BJ (cell line): ENCODE results near the gene IZUMO4. TPM values are rescaled to one million over a fixed set of nuclear protein-coding genes. Genes with fewer than 3 reads are reported as not detected.

ENCODE experiments used
- CTCF ChIA-PET: fragments of 350-600 bp; formaldehyde crosslinking; extraction: SDS; loops from one replicate; lab custom pipeline; 2021; ENCODE audit warnings: antibody characterized with exemption, inconsistent platforms; lab: Yijun Ruan, JAX
- POLR2A ChIA-PET: fragments of 300-600 bp; sonication (Branson Sonifier 250); formaldehyde crosslinking; extraction: SDS; loops from one replicate; lab custom pipeline; 2021; ENCODE audit warnings: antibody characterized with exemption; lab: Charles Lee
- DNase-seq: peaks from one replicate; pipeline ENCODE4 v3.0.0-alpha.2; 2011; ENCODE audit warnings: low read depth
- H3K27me3 ChIP-seq: 2 replicates; pipeline ENCODE4 v1.6.0; 2011; ENCODE audit warnings: low read length; ENCODE audit not compliant: control insufficient read depth, insufficient read depth
- H3K36me3 ChIP-seq: 2 replicates; pipeline ENCODE4 v1.5.1; 2011; ENCODE audit warnings: low read length; ENCODE audit not compliant: control insufficient read depth, insufficient read depth
- H3K4me3 ChIP-seq: 2 replicates; pipeline ENCODE4 v1.5.1; 2011; ENCODE audit warnings: low read depth, mild to moderate bottlenecking, control low read depth, low read length
- polyA plus RNA-seq: library from polyadenylated mRNA; depleted of rRNA; stranded (reverse); fragments of >200 nt; gene quantifications from 2 replicates; pipeline ENCODE4 v1.2.3, GENCODE V29; 2011
- TF ChIP-seq, protein P1 (sequence below): IDR thresholded peaks from 2 replicates; pipeline ENCODE4 v1.5.1; 2011; ENCODE audit warnings: low read depth, mild to moderate bottlenecking, control low read depth, inconsistent platforms, low read length, moderate library complexity; ENCODE audit not compliant: insufficient read depth

IZUMO4 gene
- polyA plus RNA-seq, 1 experiment = 1.3 TPM

- no peak for DNase-seq
- Histone ChIP-seq H3K27me3 (no peaks in the 10 kb centered on the region), H3K4me3 (no peak overlapping the region), H3K36me3 (peaks cover 61% of the 10 kb centered on the region)
- TF ChIP-seq, protein P1, sequence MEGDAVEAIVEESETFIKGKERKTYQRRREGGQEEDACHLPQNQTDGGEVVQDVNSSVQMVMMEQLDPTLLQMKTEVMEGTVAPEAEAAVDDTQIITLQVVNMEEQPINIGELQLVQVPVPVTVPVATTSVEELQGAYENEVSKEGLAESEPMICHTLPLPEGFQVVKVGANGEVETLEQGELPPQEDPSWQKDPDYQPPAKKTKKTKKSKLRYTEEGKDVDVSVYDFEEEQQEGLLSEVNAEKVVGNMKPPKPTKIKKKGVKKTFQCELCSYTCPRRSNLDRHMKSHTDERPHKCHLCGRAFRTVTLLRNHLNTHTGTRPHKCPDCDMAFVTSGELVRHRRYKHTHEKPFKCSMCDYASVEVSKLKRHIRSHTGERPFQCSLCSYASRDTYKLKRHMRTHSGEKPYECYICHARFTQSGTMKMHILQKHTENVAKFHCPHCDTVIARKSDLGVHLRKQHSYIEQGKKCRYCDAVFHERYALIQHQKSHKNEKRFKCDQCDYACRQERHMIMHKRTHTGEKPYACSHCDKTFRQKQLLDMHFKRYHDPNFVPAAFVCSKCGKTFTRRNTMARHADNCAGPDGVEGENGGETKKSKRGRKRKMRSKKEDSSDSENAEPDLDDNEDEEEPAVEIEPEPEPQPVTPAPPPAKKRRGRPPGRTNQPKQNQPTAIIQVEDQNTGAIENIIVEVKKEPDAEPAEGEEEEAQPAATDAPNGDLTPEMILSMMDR = no peak
- ChIA-PET POLR2A (no interaction called here), CTCF (interaction anchor here (0.5 to 2.1 kb wide), 2 partner anchors 11 to 41 kb away, joined by 4 to 5 read pairs; partner anchors contain the start of gene IZUMO4)
Observed at GRCh38 chr19:2108251-2109016, 11.7 kb downstream of the IZUMO4 start.

DNA sequence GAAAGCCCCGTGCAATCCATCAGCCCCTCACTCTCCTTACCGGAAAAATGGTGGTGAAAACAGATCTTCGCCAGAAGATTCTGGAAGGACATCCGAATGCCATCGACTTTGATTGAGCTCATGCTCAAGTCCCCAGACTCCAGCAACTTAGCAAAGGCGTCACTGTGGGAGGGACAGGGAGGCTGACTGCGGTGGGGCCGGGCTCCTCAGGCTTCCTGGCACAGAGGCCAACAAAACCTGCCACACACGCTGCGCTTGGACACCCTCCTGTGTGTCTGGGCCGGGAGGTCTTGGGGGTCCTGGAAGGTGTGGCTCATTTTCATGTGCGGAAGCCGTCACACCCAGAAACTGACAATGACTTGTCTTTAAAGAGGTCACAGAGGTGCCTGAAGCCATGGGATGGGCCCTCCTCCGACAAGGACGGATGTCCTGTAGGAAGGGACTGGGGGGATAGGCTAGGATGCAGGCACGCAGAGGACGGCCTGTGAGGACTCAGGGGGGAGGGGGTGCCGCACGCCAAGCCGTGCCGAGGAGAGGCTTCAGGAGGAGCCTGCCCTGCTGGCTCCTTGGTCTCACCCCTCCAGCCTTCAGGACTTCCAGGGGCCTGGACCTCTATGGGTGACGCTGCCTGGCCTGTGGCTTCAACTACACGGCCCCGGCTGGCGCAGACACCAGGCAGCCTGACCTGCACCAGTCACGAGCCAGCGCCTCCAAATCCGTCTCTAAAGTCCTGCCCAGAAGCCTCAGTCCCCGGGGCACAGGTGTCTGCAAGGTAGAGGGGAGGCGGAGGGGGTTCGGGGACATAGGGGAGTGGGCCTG is 12.5 kb downstream of the IZUMO4 start:
- Histone ChIP-seq H3K36me3 (peaks cover 69% of the 10 kb centered on the region), H3K27me3 (no peaks in the 10 kb centered on the region), H3K4me3 (no peak overlapping the region)
- CTCF ChIA-PET = interaction anchor here (1.3 to 2.1 kb wide), 2 partner anchors 12 to 15 kb away, joined by 3 to 5 read pairs; partner anchors contain the start of gene IZUMO4
- no peak for DNase-seq
- POLR2A ChIA-PET = no interaction called here
- TF ChIP-seq, protein P1 = no peak

DNA sequence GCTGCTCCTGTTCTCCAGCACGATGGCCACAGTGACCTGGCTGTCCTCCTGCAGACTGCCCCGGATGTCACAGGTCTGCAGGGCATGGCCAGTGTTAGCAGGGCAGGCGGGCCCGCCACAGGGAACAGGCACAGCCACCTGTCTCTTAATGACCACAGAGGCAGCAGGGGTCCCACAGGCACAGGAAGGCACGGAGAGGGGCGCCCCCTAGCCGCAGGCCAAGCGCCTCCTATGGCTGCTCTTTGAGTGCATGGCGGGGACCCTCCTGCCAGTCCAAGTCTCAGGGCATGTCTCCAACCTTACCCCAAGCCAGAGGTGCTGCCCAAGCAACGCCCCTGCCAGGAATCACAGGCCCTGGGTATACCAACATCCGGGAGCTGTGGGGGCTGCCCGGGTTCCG is 14.1 kb downstream of the IZUMO4 start:
- POLR2A ChIA-PET = no interaction called here
- Histone ChIP-seq H3K27me3 (no peaks in the 10 kb centered on the region), H3K4me3 (no peak overlapping the region), H3K36me3 (peaks cover 79% of the 10 kb centered on the region)
- CTCF ChIA-PET = interaction anchor here (1.3 to 2.1 kb wide), 2 partner anchors 14 kb away, joined by 3 to 5 read pairs; partner anchors contain the start of gene IZUMO4
- TF ChIP-seq, protein P1 = no peak
- no peak for DNase-seq

DNA sequence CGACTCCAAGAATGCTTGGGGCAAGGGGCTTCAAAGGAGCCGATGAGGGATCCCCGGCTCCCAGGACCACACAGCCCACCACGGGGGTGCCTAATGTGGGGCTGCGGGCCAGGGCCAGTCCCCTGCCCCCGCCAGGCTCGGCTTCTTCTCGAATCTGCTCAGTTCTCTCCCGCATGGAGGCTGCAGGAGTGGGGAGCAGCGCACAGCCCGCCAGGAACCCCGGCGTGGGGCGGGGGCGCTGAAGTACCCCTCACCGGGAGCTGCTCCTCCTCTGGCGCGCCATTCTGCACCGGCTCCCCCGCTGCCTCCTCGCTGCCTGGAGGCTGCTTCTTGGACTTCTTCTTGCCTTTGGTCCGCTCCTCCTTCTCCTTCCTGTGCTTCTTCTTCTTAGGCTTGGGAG is 14.7 kb downstream of the IZUMO4 start:
- Histone ChIP-seq H3K4me3 (no peak overlapping the region), H3K36me3 (peaks cover 82% of the 10 kb centered on the region), H3K27me3 (no peaks in the 10 kb centered on the region)
- no peak for DNase-seq
- ChIA-PET CTCF (no interaction called here), POLR2A (no interaction called here)
- TF ChIP-seq, protein P1 = no peak

GRCh38 chr19:2111886-2112285 is 15.2 kb downstream of the IZUMO4 start:
- ChIA-PET POLR2A (no interaction called here), CTCF (interaction anchor here (1.0 kb wide), 1 partner anchor 43 kb away, joined by 3 read pairs; no protein-coding TSS in a partner anchor)
- Histone ChIP-seq H3K36me3 (peaks cover 83% of the 10 kb centered on the region), H3K4me3 (no peak overlapping the region), H3K27me3 (no peaks in the 10 kb centered on the region)
- TF ChIP-seq, protein P1 = no peak
- no peak for DNase-seq
